HepG2 (cell line): ENCODE data around the gene CFAP97. TPM values are rescaled to one million over a fixed set of nuclear protein-coding genes. Genes with fewer than 3 reads are reported as not detected.

ENCODE experiments used
- BRF2 ChIP-seq: sonication (generic); formaldehyde crosslinking; IDR thresholded peaks from 2 replicates; pipeline ENCODE4 v1.8.1; 2022; ENCODE audit warnings: mild to moderate bottlenecking, missing genetic modification reagents
- FOXJ3 ChIP-seq: sonication (generic); formaldehyde crosslinking; IDR thresholded peaks from 2 replicates; pipeline ENCODE4 v1.4.0; 2020; ENCODE audit warnings: missing genetic modification reagents, mild to moderate bottlenecking, borderline replicate concordance
- HNF4A ChIP-seq: sonication (generic); formaldehyde crosslinking; IDR thresholded peaks from 2 replicates; pipeline ENCODE4 v1.4.0; 2020; ENCODE audit warnings: missing genetic modification reagents
- IRF2 ChIP-seq: IDR thresholded peaks from 2 replicates; pipeline ENCODE4 v1.6.1; 2018; ENCODE audit warnings: missing genetic modification reagents, missing compliant biosample characterization
- KLF6 ChIP-seq: IDR thresholded peaks from 2 replicates; pipeline ENCODE4 v1.8.0; 2016; ENCODE audit warnings: missing biosample characterization, missing genetic modification reagents
- RNF219 ChIP-seq: sonication (generic); formaldehyde crosslinking; IDR thresholded peaks from 2 replicates; pipeline ENCODE4 v1.5.0; 2020; ENCODE audit warnings: mild to moderate bottlenecking, missing genetic modification reagents
- SNRNP70 ChIP-seq: fragments of 200-400 bp; formaldehyde crosslinking; IDR thresholded peaks from 2 replicates; pipeline ENCODE4 v1.6.1; 2017; ENCODE audit warnings: mild to moderate bottlenecking, low read depth, low read length, moderate library complexity
- TCF12 ChIP-seq, 2 experiments: fragments of 450-650 bp in 1 of 2; sonication (generic) in 1 of 2; formaldehyde crosslinking in 1 of 2; IDR thresholded peaks; 2 replicates each; pipeline versions ENCODE4 v1.6.1 to v1.8.0; 2017 to 2022; ENCODE audit warnings: antibody characterized with exemption in 1 of 2, mild to moderate bottlenecking in 1 of 2, missing genetic modification reagents in 1 of 2, moderate library complexity in 1 of 2
- YEATS2 ChIP-seq: sonication (generic); formaldehyde crosslinking; IDR thresholded peaks from 2 replicates; pipeline ENCODE4 v1.4.0; 2020; ENCODE audit warnings: missing genetic modification reagents, borderline replicate concordance
- ZHX2 ChIP-seq, 2 experiments: sonication (generic) in 1 of 2; formaldehyde crosslinking in 1 of 2; IDR thresholded peaks; 2 replicates each; pipeline versions ENCODE4 v1.6.1 to v1.9.0; 2014 to 2022; ENCODE audit warnings: antibody characterized with exemption in 1 of 2, borderline replicate concordance in 1 of 2, inconsistent platforms in 1 of 2, low read depth in 1 of 2, missing genetic modification reagents in 1 of 2
- ZMAT5 ChIP-seq: sonication (generic); formaldehyde crosslinking; IDR thresholded peaks from 2 replicates; pipeline ENCODE4 v1.5.0; 2020; ENCODE audit warnings: mild to moderate bottlenecking, low read depth, missing genetic modification reagents, borderline replicate concordance
- ZNF292 ChIP-seq: sonication (generic); formaldehyde crosslinking; IDR thresholded peaks from 2 replicates; pipeline ENCODE4 v1.8.1; 2022; ENCODE audit warnings: mild to moderate bottlenecking, low read depth, missing genetic modification reagents, borderline replicate concordance
- ZNF33A ChIP-seq: sonication (generic); formaldehyde crosslinking; IDR thresholded peaks from 2 replicates; pipeline ENCODE4 v1.5.1; 2020; ENCODE audit warnings: missing genetic modification reagents, mild to moderate bottlenecking, moderate library complexity, borderline replicate concordance
- ZNF350 ChIP-seq: sonication (generic); formaldehyde crosslinking; IDR thresholded peaks from 2 replicates; pipeline ENCODE4 v1.4.0; 2020; ENCODE audit warnings: mild to moderate bottlenecking, low read depth, missing genetic modification reagents, borderline replicate concordance
- ZNF672 ChIP-seq: sonication (generic); formaldehyde crosslinking; IDR thresholded peaks from 2 replicates; pipeline ENCODE4 v1.8.1; 2022; ENCODE audit warnings: missing genetic modification reagents
- ZNF770 ChIP-seq: sonication (generic); formaldehyde crosslinking; IDR thresholded peaks from 2 replicates; pipeline ENCODE4 v1.5.0; 2020; ENCODE audit warnings: mild to moderate bottlenecking, missing genetic modification reagents
- polyA plus RNA-seq, 8 experiments: library from polyadenylated mRNA; depleted of rRNA in 3 of 8; stranded (reverse) in 7 of 8; unstranded in 1 of 8; fragments of >200 nt; fragmentation: Illumina TruSeq in 4 of 8; extraction: Trizol in 4 of 8; gene quantifications; 2 replicates each; pipeline versions ENCODE4 v1.2.1 to v1.2.3, GENCODE V29; 2011 to 2016; ENCODE audit warnings: low read depth in 4 of 8, missing spikeins in 1 of 8, mixed read lengths in 1 of 8; ENCODE audit not compliant: insufficient read depth in 1 of 8
- total RNA-seq, 5 experiments: library from RNA; depleted of rRNA; stranded (reverse); fragments of >200 nt; fragmentation: Illumina TruSeq; extraction: Trizol; gene quantifications; 2 replicates each; pipeline ENCODE4 v1.2.3, GENCODE V29; 2016; ENCODE audit warnings: low read depth in 1 of 5

Gene CFAP97
- total and polyA plus RNA-seq, 2 of the 13 experiments (the other 11 are each of a cell fraction or from before 2014, with no cell fraction given): 32.1 to 44.4 TPM

- no peak for TF ChIP-seq ZHX2 (IDR thresholded peaks at IDR 0.05; ENCODE audit: low read depth)
- TF ChIP-seq ZHX2 (CRISPR knock-in tag; IDR thresholded peaks at IDR 0.05; ENCODE audit: borderline replicate concordance): no peak
- TF ChIP-seq ZNF292 (CRISPR knock-in tag): no peak
- no peak for TF ChIP-seq HNF4A (CRISPR knock-in tag)
- TF ChIP-seq KLF6 (CRISPR knock-in tag): no peak
- no peak for TF ChIP-seq ZNF672 (CRISPR knock-in tag)
- TF ChIP-seq BRF2 (CRISPR knock-in tag): no peak
- TF ChIP-seq ZMAT5 (CRISPR knock-in tag): no peak
- TF ChIP-seq SNRNP70: no peak
- TF ChIP-seq IRF2 (CRISPR knock-in tag): 0 out of 2 replicates have a peak, but pooled peaks have one; percentile 36
- TF ChIP-seq ZNF33A (CRISPR knock-in tag): no peak
- no peak for TF ChIP-seq YEATS2 (CRISPR knock-in tag)
- TF ChIP-seq ZNF350: no peak
- TF ChIP-seq RNF219 (CRISPR knock-in tag): no peak
- peak; percentile 38; the same call in 1 of the 2 replicates for TF ChIP-seq FOXJ3
- TF ChIP-seq ZNF770 (CRISPR knock-in tag): peak; percentile 70
- no peak for TF ChIP-seq TCF12 (IDR thresholded peaks at IDR 0.05)
- no peak for TF ChIP-seq TCF12 (CRISPR knock-in tag; IDR thresholded peaks at IDR 0.05)
Measured at GRCh38 chr4:185235843-185236503, 32.2 kb upstream of the CFAP97 start (continued).
